Heart left ventricle (tissue), 16 donors: Measurements from ENCODE around the gene RAMP1. TPM values are rescaled to one million over a fixed set of nuclear protein-coding genes. Genes with fewer than 3 reads are reported as not detected.

Experiments used
- ATAC-seq, 4 donors: fragments of 200-7000 bp; cut with Tn5 transposase; one replicate each; pipeline ENCODE4 v1.9.1; 2020 to 2022; ENCODE audit warnings: moderate library complexity in 4 of 4, mild to moderate bottlenecking in 3 of 4, moderate number of reproducible peaks in 1 of 4
- DNase-seq, 5 donors: peaks; one replicate each; pipeline ENCODE4 v3.0.0-alpha.2; 2020
- H3K27ac ChIP-seq, 12 donors: fragments of 200-600 bp; sonication (generic) in 4 of 12; one replicate each; pipeline versions ENCODE4 v1.5.0 to v1.8.0; 2016 to 2022; ENCODE audit warnings: mild to moderate bottlenecking in 2 of 12
- H3K27me3 ChIP-seq, 9 donors: fragments of 200-600 bp; sonication (generic) in 2 of 9; one replicate each; pipeline versions ENCODE4 v1.5.1 to v1.8.0; 2016 to 2022; ENCODE audit warnings: mild to moderate bottlenecking in 3 of 9
- H3K36me3 ChIP-seq, 9 donors: fragments of 200-600 bp; sonication (generic) in 2 of 9; one replicate each; pipeline versions ENCODE4 v1.5.0 to v1.8.0; 2018 to 2022; ENCODE audit warnings: mild to moderate bottlenecking in 2 of 9
- H3K4me1 ChIP-seq, 12 donors: fragments of 200-600 bp; sonication (generic) in 4 of 12; one replicate each; pipeline versions ENCODE4 v1.5.0 to v1.8.0; 2016 to 2022; ENCODE audit warnings: mild to moderate bottlenecking in 3 of 12
- H3K4me3 ChIP-seq, 12 donors: fragments of 200-600 bp; sonication (generic) in 4 of 12; one replicate each; pipeline versions ENCODE4 v1.5.0 to v1.8.0; 2017 to 2022; ENCODE audit warnings: mild to moderate bottlenecking in 9 of 12, moderate library complexity in 4 of 12
- H3K9me3 ChIP-seq, 12 donors: fragments of 200-600 bp; sonication (generic) in 4 of 12; one replicate each; pipeline versions ENCODE4 v1.5.0 to v1.8.0; 2016 to 2022; ENCODE audit warnings: mild to moderate bottlenecking in 1 of 12
- POLR2A ChIP-seq, 2 donors: fragments of 450-650 bp; IDR thresholded peaks; one replicate each; pipeline ENCODE4 v1.6.1; 2017; ENCODE audit warnings: antibody characterized with exemption in 2 of 2, mild to moderate bottlenecking in 2 of 2, moderate library complexity in 2 of 2
- WGBS, 4 donors: extraction: QIAGEN DNeasy Blood & Tissue Kit in 2 of 4; methylation state at CpG; one replicate each; pipeline versions ENCODE4 v1.1.5 to v1.1.7; 2013 to 2018; 5-methylcytosine and 5-hydroxymethylcytosine counted together
- intact Hi-C, 10 donors: fragments of 100-400 bp; cut with DNase I; formaldehyde crosslinking; loops; one replicate each; pipeline versions ENCODE4 v1.11.1 to v1.14.2; 2022
- polyA plus RNA-seq, 2 donors: library from polyadenylated mRNA; stranded (reverse); fragments of 200-250 nt; gene quantifications; one replicate each; pipeline ENCODE4 v1.2.3, GENCODE V29; 2013
- total RNA-seq, 9 donors: library from RNA; depleted of rRNA in 2 of 9; stranded (reverse); fragments of >200 nt in 2 of 9; fragmentation: NEBNext Ultra II Directional in 3 of 9; extraction: Animal tissue kit (Norgen Biotek cat#: 25700) in 3 of 9; gene quantifications; one replicate each; pipeline versions ENCODE4 v1.1.0 to v1.2.4, GENCODE V29; 2016 to 2023
- TF ChIP-seq, protein P1 (sequence below), 12 donors: fragments of 200-600 bp; sonication (generic) in 4 of 12; IDR thresholded peaks; one replicate each; pipeline versions ENCODE4 v1.5.0 to v1.8.0; 2018 to 2022; ENCODE audit warnings: antibody characterized with exemption in 12 of 12, mild to moderate bottlenecking in 5 of 12
- donor health status: ischemic (EF 13 %, LVEDD 7.1; RV severe dilation, severe dysfunction).
- donor health status: healthy with polysubstance abuse.
- donor health status: DM: no; HTN: yes; CAD: no.
- donor health status: DM: no; HTN: no; CAD: no.
- donor health status: ischemic (EF 25% LVEDD 6.9; RV normal size, moderate dysfunction).
- donor health status: ischemic (EF 25% LVEDD 5.7; RV mildly dilated, moderate dysfunction).
- donor health status: healthy.
- donor health status: DM: yes; HTN: yes; CAD: no.
- donor health status: ischemic (EF 35%, LVEDD 5.7; RV mildly dilated, moderate dysfunction).
- donor health status: nonischemic (EF 11% LVEDD 7.7; RV severe dilation, severe dysfunction).
- donor health status: DM: yes; HTN: yes; CAD: no.
- donor health status: PGD.
- donor health status: ischemic (EF 29% LVEDD 5.4; RV normal size, mild dysfunction).
- donor health status: nonischemic (EF 23%, LVEDD 6.1; RV moderate dilation, normal function).

The RAMP1 gene
- total and polyA plus RNA-seq, 11 donors: 36.5 to 1,114 (median 201) TPM

DNA sequence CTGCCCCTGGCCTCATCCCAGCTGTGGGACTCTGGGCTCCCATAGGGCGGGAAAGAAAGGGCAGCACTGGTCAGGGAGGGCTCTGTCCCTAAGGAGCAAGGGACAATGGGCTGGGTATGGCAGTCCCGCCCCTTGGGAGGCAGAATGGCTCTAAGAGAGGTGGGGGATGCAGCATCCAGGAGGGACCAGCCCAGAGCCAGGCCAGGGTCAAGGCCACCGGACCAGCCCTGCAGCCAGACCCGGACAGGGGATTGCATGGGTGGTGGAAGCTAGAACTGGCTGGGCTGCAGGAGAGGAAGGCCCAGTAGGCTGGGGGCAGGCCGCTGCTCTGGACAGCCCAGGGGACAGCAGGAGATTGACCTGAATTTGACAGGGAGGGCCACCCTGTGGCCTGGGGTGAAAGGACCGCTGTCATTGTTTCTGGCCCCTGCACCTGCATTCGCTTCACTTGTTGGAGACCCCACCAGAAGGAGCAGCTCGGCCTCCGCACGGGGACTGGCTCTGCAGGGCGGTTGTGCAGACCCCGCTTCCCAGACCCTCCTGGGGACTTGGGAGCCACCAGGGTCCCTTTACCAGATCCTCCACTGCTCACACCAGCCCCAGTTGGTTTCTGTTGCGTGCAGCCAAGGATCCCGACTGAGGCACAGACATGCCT is 14.6 kb downstream of the RAMP1 start:
- Histone ChIP-seq H3K36me3 (no peaks in the 10 kb centered on the region), H3K4me1 (peaks cover 0 to 79% (median 23%) of the 10 kb centered on the region in 12 donors), H3K27me3 (peaks cover 0 to 6% (median 0%) of the 10 kb centered on the region in 9 donors), H3K9me3 (no peaks in the 10 kb centered on the region), H3K27ac (peak overlapping the region in 1 of 12 donors; percentile 97), H3K4me3 (no peak overlapping the region)
- no peak for ATAC-seq
- DNase-seq: peak in 2 of 5 donors; percentile 17 to 56
- WGBS, 4 donors: 83 to 97% (median 88%) methylated on average over 7 to 14 of the region's 14 CpGs
- intact Hi-C loops: no loop called here
- TF ChIP-seq, protein P1, sequence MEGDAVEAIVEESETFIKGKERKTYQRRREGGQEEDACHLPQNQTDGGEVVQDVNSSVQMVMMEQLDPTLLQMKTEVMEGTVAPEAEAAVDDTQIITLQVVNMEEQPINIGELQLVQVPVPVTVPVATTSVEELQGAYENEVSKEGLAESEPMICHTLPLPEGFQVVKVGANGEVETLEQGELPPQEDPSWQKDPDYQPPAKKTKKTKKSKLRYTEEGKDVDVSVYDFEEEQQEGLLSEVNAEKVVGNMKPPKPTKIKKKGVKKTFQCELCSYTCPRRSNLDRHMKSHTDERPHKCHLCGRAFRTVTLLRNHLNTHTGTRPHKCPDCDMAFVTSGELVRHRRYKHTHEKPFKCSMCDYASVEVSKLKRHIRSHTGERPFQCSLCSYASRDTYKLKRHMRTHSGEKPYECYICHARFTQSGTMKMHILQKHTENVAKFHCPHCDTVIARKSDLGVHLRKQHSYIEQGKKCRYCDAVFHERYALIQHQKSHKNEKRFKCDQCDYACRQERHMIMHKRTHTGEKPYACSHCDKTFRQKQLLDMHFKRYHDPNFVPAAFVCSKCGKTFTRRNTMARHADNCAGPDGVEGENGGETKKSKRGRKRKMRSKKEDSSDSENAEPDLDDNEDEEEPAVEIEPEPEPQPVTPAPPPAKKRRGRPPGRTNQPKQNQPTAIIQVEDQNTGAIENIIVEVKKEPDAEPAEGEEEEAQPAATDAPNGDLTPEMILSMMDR (IDR thresholded peaks at IDR 0.05): no peak
- TF ChIP-seq POLR2A (IDR thresholded peaks at IDR 0.05): no peak

DNA sequence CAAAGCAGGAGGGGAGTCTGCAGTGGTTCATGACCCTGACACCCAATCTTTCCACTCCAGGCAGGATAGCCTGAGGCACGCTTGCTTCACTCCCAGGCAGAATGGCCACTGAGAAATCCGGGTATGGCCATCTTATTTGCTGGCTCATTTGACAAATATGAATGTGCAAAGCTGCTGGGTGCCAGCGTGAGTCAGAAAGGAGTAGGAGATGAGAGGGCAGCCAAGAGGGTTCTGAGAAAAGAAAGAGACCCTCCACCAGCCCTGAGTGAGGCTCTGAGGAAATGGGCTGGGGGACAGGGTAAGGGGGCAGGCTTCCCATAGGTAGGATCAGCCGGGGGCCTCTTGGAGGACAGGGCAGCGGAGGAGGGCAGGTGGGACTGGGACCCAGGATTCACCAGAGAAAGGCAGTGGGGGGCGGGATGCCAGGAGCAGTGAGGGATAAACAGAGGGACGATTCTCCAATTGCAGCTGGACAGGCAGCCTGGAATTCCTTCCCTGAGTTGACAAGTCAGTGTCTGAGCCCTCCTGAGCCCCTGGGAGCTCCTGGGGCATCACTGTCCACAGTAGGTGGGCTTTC is 15.2 kb downstream of the RAMP1 start:
- no peak for TF ChIP-seq POLR2A (IDR thresholded peaks at IDR 0.05)
- TF ChIP-seq, protein P1 (IDR thresholded peaks at IDR 0.05): no peak
- H3K9me3 ChIP-seq: no peaks in the 10 kb centered on the region
- intact Hi-C loops: no loop called here
- H3K4me1 ChIP-seq: peaks cover 0 to 79% (median 23%) of the 10 kb centered on the region in 12 donors
- H3K27ac ChIP-seq: peak overlapping the region in 1 of 12 donors; percentile 97
- H3K27me3 ChIP-seq: peaks cover 0 to under 1% (median 0%) of the 10 kb centered on the region in 9 donors
- no peak for DNase-seq
- ATAC-seq: no peak
- no peaks in the 10 kb centered on the region for H3K36me3 ChIP-seq
- no peak overlapping the region for H3K4me3 ChIP-seq
- 71 to 82% (median 79%) methylated on average over 7 of the region's 7 CpGs for WGBS, 4 donors

DNA sequence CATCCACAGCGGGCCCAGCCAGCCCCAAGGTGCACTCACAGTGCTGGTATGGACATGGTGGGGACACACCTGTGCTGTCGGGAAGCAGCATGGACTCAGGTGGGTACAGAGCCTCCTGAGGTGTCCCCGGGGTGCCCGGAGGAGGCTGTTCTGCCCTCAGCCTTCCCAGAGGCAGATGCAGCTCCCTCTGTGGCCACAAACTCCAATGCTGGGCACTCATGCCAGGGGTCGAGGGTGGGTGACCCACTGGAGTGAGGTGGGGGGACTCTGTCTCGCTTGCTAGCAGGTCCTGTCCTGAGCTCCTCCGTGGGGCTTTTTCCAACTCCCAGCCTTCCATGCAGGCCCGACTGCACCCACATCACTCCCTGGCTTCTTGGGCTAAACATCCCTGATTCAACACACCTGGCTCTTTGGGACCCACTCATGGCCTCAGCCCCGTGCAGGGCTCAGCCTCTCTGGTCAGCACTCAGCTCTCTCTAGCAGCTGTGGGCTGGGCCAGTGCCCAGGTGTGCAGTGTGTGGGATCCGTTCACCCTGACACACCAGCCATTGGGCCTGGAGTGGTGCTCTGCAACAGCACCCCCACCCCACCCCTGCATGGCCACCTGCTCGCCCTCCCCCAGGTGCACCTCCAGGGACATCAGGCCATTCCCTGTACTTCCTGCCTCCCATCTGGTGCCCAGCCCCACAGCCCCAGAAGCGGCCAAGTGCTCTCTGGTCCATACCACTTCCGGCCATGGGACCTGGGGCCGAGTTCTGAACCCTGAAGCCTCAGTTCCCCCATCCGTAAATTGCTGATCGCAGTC is 16.0 kb downstream of the RAMP1 start:
- Histone ChIP-seq H3K36me3 (no peaks in the 10 kb centered on the region), H3K27ac (peak overlapping the region in 3 of 12 donors; percentile 42 to 97 (median 64)), H3K4me1 (peaks cover 0 to 79% (median 23%) of the 10 kb centered on the region in 12 donors), H3K4me3 (no peak overlapping the region), H3K9me3 (no peaks in the 10 kb centered on the region), H3K27me3 (no peaks in the 10 kb centered on the region)
- TF ChIP-seq, protein P1 (IDR thresholded peaks at IDR 0.05): no peak
- no peak for TF ChIP-seq POLR2A (IDR thresholded peaks at IDR 0.05)
- WGBS, 4 donors: 82 to 90% (median 88%) methylated on average over 13 to 16 of the region's 16 CpGs
- ATAC-seq (no peak), DNase-seq (peak in 1 of 5 donors; percentile 57)
- intact Hi-C loops: no loop called here

DNA sequence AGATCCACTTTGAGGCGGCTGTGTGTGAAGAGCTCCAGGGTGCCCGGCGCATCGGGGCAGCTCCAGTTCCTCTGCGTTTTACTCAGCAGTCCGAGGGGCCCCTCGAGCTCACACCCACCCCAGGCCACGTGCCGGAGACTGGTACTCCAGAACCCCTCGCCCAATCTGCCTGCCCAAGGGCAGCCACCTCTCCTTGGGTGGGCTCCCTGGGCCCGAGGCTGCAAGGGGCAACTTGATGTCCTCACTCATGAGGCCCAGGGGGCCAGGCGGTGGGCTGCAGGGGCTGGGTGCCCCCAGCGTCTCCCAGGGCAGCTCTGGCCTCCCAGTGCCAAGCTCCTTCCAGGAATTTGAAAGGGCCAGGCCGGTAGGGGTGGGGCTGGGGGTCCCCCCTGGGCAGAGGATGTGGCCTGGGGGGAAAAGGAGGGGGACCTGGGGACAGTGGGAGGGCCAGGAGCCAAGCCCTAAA is 16.7 kb downstream of the RAMP1 start:
- Histone ChIP-seq H3K4me1 (peaks cover 0 to 73% (median 22%) of the 10 kb centered on the region in 12 donors), H3K27me3 (no peaks in the 10 kb centered on the region), H3K4me3 (no peak overlapping the region), H3K36me3 (no peaks in the 10 kb centered on the region), H3K27ac (peak overlapping the region in 5 of 12 donors; percentile 8 to 97 (median 48)), H3K9me3 (no peaks in the 10 kb centered on the region)
- WGBS, 4 donors: 68 to 81% (median 75%) methylated on average over 6 to 14 of the region's 14 CpGs
- TF ChIP-seq, protein P1 (IDR thresholded peaks at IDR 0.05): no peak
- no peak for TF ChIP-seq POLR2A (IDR thresholded peaks at IDR 0.05)
- ATAC-seq (no peak), DNase-seq (peak in 1 of 5 donors; percentile 1)
- intact Hi-C loops: no loop called here
